Ishikawa (cell line): Measurements from ENCODE around the gene SLC5A12.

Source experiments
- CEBPB ChIP-seq: IDR thresholded peaks from 2 replicates; pipeline ENCODE4 v1.6.1; 2012
- CREB1 ChIP-seq: IDR thresholded peaks from 2 replicates; pipeline ENCODE4 v1.6.1; 2012; ENCODE audit warnings: low read depth
- EGR1 ChIP-seq: IDR thresholded peaks from 2 replicates; pipeline ENCODE4 v1.6.1; 2012
- EP300 ChIP-seq: IDR thresholded peaks from 2 replicates; pipeline ENCODE4 v1.6.1; 2012; ENCODE audit warnings: borderline replicate concordance
- FOXM1 ChIP-seq: IDR thresholded peaks from 2 replicates; pipeline ENCODE4 v1.6.1; 2012; ENCODE audit warnings: low read depth, borderline replicate concordance
- NFIC ChIP-seq: IDR thresholded peaks from 2 replicates; pipeline ENCODE4 v1.6.1; 2012
- RAD21 ChIP-seq: IDR thresholded peaks from 2 replicates; pipeline ENCODE4 v1.6.1; 2012; ENCODE audit warnings: low read depth
- REST ChIP-seq: IDR thresholded peaks from 2 replicates; pipeline ENCODE4 v1.6.1; 2012; ENCODE audit warnings: low read depth, mild to moderate bottlenecking
- TAF1 ChIP-seq: IDR thresholded peaks from 2 replicates; pipeline ENCODE4 v1.6.1; 2012; ENCODE audit warnings: low read depth, mild to moderate bottlenecking
- TCF12 ChIP-seq: IDR thresholded peaks from 2 replicates; pipeline ENCODE4 v1.6.1; 2012; ENCODE audit warnings: low read depth
- TEAD4 ChIP-seq: IDR thresholded peaks from 2 replicates; pipeline ENCODE4 v1.6.1; 2012
- USF1 ChIP-seq: IDR thresholded peaks from 2 replicates; pipeline ENCODE4 v1.6.1; 2012
- YY1 ChIP-seq: IDR thresholded peaks from 2 replicates; pipeline ENCODE4 v1.6.1; 2012; ENCODE audit warnings: low read depth
- ZBTB7A ChIP-seq: IDR thresholded peaks from 2 replicates; pipeline ENCODE4 v1.6.1; 2012; ENCODE audit warnings: low read depth
- TF ChIP-seq, protein P1 (sequence below): IDR thresholded peaks from 2 replicates; pipeline ENCODE4 v1.6.1; 2012

The SLC5A12 gene

DNA sequence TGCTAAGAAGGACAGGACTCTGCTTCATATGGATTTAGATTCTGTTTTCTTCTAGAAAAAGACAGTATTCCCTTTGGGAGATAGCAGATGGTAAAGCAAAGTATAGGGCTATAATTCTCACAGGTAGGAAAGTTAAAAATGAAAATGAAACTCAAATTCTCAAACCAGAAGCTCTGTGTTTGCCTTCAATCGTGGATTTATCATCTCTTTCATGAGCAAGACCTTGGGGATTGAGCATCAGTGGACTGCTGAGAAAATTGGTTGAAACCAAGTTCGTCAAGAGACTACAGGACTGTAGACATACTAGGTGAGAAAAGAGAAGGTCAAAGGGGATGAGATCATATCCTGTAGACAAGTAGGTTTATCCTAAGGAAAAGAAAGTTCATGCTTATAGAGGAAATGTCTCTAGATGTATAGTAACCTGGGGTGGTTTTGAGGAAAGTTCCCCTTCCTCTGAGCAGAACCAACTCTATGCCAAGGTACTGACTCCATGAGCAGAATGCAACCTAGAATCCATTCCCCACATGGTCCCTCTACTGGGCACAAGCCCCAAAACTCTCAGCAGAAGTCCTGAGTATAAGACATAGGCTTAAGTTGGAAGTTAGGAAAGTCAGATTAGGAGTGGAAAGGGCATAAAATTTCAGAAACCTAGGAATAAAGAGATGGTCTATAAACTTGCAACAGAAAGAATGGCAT, 46.5 kb downstream of the SLC5A12 start:
- TF ChIP-seq CREB1: no peak
- no peak for TF ChIP-seq EP300
- TF ChIP-seq, protein P1, sequence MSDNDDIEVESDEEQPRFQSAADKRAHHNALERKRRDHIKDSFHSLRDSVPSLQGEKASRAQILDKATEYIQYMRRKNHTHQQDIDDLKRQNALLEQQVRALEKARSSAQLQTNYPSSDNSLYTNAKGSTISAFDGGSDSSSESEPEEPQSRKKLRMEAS: no peak
- no peak for TF ChIP-seq RAD21
- TF ChIP-seq TEAD4: no peak
- no peak for TF ChIP-seq CEBPB

GRCh38 chr11:26665946-26666345, 55.9 kb downstream of the SLC5A12 start:
- TF ChIP-seq NFIC: no peak
- TF ChIP-seq, protein P1: no peak
- no peak for TF ChIP-seq TAF1
- TF ChIP-seq TCF12: no peak
- TF ChIP-seq EGR1: no peak
- TF ChIP-seq YY1: no peak
- TF ChIP-seq FOXM1: no peak
- TF ChIP-seq USF1: no peak
- TF ChIP-seq TEAD4: no peak
- no peak for TF ChIP-seq CEBPB
- TF ChIP-seq RAD21: no peak
- no peak for TF ChIP-seq REST
- TF ChIP-seq ZBTB7A: no peak
- TF ChIP-seq EP300: no peak
- no peak for TF ChIP-seq CREB1

DNA sequence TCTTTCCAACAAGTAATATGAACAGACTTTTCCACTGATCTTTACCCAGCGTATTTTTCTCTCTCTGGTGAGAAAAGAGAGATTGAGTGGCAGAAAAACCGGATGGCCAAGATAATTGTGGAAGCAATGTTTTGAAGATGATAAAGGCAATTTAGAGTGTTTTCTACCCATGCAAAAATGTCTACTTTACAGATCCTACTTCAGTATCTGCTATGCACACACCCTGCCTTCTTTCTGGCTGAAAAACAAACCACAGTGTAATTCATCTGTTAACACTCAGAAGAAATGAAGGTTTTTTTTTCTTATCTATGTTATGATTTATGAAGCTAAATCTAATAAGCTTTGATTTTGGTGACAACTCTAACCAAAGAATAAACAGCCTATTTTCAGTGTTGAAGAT, 56.8 kb downstream of the SLC5A12 start:
- no peak for TF ChIP-seq TCF12
- no peak for TF ChIP-seq ZBTB7A
- no peak for TF ChIP-seq TEAD4
- no peak for TF ChIP-seq EGR1
- TF ChIP-seq NFIC: no peak
- TF ChIP-seq YY1: no peak
- TF ChIP-seq USF1: no peak
- no peak for TF ChIP-seq REST
- TF ChIP-seq TAF1: no peak
- TF ChIP-seq CREB1: no peak
- TF ChIP-seq EP300: no peak
- TF ChIP-seq, protein P1: no peak
- TF ChIP-seq CEBPB: no peak

GRCh38 chr11:26662916-26663315, 58.9 kb downstream of the SLC5A12 start:
- TF ChIP-seq FOXM1 (no peak), EGR1 (no peak), TEAD4 (no peak), EP300 (no peak), USF1 (no peak), TCF12 (no peak), CEBPB (no peak), YY1 (no peak), CREB1 (no peak)

DNA sequence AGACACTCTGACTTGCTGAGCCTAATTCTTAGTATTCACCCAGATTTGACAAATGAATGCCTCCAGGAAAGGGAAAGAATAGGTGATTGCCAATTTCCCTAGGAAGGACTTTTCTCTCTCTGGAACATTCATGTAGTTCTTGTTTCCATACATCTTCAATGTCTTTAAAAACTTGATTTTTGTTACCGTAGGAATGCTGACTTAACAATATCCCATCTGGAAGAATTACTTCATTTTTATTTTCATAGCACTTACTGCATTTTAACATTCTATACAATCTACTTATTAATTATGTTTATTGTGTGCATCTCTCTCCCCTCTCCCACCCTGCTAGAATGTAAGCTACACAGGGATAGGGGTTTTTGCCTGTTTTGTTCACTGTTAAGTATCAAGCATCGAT, 66.6 kb downstream of the SLC5A12 start:
- TF ChIP-seq ZBTB7A: no peak
- no peak for TF ChIP-seq TEAD4
- no peak for TF ChIP-seq TCF12
- no peak for TF ChIP-seq EP300
- TF ChIP-seq FOXM1: no peak
- TF ChIP-seq CREB1: no peak
- TF ChIP-seq NFIC: no peak
- no peak for TF ChIP-seq YY1
- TF ChIP-seq TAF1: no peak
- no peak for TF ChIP-seq REST
- TF ChIP-seq CEBPB: no peak
- TF ChIP-seq, protein P1: no peak
- TF ChIP-seq USF1: no peak
